GM21381 (cell line): Measurements from ENCODE around the gene MEAF6.
"Not testable (repeated sequence)": the region's sequence is repeated elsewhere in the genome, so short reads cannot be mapped to it uniquely, and the experiment has no call there.

ENCODE experiments used
- ATAC-seq: cut with Tn5 transposase; IDR thresholded peaks from one replicate; pipeline ENCODE4 v1.9.1; 2021; ENCODE audit warnings: mild to moderate bottlenecking, moderate library complexity; ENCODE audit not compliant: unreplicated experiment

MEAF6 gene

DNA sequence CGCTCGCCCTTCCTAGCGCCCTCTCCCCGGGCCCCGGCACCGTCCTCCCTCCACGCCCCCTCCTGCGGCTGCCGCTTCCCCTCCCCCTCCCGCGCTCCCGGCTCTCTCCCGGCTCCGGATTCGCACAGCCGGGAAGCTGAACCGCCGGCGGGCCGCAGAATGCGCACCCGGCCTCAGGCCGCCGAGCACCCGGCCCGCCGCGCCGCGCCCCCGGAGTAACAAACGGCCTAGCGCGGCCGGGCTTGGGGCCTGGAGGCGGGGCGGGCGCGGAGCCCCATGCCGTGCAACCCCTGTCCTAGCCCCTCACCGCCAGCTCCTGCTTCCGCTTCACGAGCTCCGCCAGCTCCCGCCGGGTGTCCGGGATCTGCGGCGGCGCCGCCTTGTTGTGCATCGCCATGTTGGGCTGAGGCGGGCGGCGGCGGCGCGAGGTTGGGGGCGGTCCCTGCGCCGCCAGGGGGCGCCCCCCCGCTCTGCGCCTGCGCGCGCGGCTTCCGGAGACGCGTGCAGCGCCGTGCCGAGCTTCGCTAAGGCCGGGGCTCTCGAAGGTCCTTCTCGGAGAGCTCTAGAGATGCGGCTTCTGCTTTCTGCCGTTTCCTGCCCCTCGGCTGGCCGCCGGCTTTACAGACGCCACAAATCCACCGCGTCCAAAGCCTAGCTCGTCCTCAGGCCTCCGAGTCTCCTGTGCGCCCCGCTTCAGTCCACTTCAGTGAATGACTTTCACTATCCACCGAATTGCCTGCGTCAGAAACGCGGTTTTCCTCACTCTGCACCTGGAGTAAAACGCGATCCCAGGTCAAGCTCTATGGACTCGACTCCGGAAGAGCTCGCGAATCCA is at the start of gene MEAF6:
TSS of gene MEAF6 (minus strand) at position 417 of the 835 bp plus-strand sequence. CDS start at position 397, 20 bp downstream.
- ATAC-seq: peak; percentile 91

DNA sequence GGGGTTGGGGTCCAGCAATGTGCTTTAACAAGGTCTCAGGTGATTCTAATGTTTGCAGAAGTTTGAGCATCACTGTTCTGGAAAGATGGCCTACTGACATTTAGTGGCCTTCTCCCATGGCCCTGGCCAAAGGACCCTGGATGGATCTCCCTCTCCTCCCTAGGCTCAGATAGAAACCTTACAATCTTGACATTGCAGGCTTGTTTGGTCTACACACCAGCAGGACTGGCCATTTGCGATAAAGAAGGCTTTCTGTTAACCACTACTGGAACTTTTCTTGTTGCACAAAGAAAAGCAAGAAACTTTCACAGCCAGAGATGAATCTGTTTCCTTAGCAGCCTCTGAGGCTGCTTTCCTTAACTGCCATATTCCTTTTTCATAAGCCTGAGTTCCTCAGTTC is 48.4 kb upstream of the MEAF6 start:
- ATAC-seq: no peak

DNA sequence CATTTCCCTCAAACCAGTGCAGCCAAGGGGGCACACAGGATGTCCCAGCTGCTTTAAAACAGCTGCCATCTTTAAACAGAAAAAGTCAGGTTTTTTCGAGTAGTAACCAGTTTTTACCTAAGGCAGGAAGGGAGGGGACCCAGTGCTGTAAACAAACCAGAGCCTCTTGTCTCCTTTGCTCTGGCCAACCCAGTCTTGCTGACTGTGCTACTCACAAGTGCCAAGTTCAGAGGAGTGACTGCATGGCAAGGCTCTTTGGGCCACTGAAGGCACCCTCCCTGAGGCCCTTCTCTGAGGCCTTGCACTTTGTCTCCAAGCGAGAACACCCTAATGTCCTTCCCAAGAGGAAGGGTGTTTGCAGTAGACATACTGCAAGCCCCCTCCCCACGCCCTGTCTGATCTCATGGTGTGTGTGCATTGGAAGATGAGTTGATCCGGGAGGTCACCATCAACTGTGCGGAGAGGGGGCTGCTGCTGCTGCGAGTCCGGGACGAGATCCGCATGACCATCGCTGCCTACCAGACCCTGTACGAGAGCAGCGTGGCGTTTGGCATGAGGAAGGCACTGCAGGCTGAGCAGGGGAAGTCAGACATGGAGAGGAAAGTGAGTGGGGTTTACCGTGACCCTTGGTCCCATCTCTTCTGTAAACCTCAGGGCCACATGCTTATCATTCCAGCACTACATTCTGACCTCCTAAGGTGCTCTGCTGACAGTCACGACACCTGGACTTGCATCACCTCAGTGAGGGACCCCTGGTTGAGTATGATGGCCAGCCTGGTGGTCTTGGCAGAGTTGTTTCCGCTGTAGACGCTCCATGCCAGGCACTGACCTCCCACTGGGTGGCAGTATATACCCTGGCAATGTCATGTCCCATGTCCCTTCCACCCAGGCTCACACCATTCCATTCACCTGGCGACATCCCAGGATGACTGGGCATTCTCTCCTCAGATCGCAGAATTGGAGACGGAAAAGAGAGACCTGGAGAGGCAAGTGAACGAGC is 46.9 kb upstream of the MEAF6 start:
- no peak for ATAC-seq

DNA sequence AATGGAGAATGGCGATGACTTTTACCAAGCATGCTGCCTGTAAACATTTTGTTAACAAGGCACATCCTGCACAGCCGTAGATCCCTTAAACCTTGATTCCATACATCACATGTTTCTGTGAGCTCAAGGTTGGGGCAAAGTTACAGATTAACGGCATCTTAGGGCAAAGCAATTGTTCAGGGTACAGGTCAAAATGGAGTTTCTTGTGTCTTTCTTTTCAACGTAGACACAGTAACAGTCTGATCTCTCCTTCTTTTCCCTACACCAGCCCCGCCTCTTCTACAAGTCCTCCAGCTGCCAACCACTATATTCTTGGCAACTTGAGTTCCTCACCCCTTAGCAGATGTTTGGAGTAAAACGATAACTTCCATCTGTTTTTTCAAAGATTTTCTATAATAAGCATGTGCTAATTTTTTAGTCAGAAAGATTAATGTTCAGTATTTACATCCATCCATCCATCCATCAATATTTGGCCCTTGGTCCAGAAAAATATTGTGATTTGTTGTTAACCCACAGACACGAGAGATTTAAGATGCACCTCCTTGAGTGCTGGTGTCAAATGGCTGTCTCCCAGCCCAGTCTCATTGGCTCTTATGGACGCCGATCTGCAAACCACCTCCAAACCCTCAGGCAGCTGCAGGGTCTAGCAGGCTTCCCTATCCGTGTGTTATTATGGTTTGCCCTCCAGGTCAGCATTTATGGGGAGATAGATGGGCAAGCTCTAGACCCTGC is 46.0 kb upstream of the MEAF6 start:
- ATAC-seq: no peak

DNA sequence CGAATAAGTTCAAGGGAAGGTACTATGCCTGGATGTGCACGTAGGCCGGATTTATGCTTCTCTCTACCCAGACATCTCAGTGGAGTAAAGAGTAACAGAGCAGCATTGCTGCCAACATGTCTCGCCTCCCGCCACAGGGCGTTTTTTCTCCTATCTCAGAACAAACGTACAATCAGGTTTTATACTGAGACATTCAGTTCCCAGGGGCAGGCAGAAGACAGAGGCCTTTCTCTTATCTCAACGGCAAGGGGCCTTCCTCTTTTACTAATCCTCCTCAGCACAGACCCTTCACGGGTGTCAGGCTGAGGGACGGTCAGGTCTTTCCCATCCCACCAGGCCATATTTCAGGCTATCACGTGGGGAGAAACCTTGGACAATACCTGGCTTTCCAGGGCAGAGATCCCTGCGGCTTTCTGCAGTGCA is 45.4 kb upstream of the MEAF6 start:
- not testable (repeated sequence) for ATAC-seq

DNA sequence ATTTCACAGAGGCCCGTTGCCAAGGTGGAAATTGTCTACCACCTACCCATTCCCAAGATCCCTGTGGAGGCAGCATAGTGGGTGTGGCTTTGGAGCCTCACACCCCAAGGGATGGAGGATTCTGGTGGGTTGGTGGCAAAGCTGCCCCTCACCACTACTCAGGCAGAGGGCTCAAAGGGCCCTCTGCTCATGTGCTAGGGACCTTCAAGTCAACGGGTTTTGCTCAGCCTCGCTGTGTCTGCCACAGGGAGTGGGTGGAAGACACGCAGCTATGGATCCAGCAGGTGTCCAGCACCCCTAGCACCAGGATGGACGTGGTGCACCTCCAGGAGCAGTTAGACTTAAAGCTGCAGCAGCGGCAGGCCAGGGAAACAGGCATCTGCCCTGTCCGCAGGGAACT is 44.5 kb upstream of the MEAF6 start:
- ATAC-seq: no peak

DNA sequence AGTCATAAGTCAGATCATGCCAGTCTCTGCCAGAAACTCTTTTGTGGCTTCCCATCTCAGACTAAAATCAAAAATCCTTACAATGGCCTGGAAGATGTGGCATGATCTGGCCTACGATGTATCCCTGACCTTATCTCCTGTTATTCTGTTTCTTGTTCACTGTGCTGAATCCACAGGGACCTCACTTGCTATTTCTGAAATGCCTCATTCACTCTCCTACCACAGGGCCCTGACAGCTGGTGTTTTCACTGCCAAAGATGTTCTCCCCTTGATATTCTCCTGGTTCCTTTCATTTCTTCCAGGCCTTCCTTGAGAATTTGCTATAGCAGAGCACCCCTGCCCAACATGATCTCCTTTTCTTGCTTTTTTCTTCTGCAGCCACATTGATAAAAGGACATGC is 43.8 kb upstream of the MEAF6 start:
- no peak for ATAC-seq

DNA sequence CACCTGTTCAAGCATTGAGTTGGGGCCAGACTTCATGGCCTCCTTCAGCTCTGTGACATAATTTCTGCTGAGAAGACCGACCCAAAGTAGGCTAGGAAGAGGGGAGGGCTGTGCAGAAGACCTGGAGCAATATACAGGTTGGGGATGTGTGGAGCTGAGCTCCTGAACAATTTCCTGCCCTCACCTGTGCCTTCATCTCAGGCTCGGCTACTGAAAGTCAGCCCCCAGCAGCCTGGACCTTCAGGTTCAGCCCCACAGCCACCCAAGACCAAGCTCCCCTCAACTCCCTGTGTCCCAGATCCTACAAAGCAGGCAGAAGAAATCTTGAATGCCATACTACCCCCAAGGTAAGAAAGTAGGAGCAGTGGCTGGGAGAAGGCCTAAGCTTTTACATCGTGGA is 42.8 kb upstream of the MEAF6 start:
- no peak for ATAC-seq

DNA sequence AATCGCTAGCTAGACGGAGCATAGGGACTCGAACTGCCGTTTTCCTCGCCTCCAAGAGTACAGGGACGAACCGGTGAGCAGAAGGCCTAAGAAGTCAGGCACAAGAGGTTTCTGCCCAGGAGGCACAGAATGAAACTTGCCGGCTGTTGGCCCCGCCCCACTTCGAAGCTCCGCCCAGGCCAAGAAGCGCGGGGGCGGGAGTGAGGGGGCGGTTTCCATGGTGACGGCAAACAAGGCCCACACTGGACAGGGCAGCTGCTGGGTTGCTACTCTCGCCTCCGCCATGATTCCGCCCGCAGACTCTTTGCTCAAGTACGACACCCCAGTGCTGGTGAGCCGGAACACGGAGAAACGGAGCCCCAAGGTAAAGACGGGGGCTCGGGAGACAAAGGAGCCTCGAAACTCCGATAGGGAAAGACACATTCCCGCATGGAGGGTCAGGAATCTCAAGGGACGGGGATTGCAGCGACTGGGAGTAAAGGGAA is 42.2 kb upstream of the MEAF6 start, which contains the start of gene DNALI1:
TSS of gene DNALI1 (plus strand) at position 229 of the 485 bp plus-strand sequence. CDS start at position 284, 55 bp downstream.
- no peak for ATAC-seq

DNA sequence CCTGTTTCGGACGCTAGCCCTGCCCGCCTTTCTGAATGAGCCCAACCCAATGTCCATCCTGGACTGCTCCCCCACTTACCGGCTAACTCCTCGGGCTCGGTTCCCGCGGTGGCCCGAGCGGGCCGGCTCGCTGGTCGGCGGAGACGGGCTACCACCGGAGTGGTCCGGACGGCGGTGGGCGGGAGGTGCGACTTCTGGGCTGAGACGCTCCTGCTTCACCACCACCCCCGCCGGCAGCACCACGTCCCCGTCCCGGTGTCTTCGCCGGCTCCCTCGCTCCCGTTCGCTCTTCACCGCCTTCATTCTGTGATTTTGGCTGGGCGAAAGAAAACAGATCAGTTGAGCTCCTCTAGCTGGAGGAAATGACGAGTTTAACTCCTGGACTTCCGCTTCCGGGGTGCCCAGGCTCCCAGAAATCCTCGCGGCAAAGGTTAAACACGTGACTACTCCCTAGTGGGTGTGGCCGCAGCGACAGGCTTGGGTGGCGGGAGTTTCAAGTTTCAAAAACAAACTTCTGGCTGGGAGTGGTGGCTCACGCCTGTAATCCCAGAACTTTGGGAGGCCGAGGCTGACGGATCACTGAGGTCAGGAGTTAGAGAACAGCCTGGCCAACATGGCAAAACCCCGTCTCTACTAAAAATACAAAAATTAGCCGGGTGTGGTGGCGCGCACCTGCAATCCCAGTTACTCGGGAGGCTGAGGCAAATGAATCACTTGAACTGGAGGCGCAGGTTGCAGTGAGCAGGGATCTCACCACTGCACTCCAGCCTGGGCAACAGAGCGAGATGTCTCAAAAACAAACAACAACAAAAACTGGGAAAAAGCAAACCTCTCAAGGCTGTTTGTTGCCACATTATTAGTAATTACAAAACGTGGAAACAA is 39.6 kb upstream of the MEAF6 start, which contains the start of gene SNIP1:
TSS of gene SNIP1 (minus strand) at position 367 of the 882 bp plus-strand sequence. CDS start at position 303, 64 bp downstream.
- peak; percentile 89 for ATAC-seq

DNA sequence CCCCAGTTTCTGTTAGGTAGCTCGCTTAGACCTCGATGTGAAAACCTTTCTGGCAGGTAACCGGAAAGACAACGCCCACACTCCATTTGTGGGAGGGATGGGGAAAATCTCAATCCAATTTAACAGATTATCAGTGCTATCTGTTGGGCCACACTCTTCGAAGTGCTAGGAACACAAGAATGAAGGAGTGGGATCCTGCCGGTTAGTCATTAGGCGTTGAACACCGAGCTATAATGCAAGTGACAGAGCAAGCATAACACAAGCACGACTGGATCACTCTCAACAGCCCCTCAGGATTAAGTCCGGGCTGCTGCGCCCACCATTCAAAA is 39.0 kb upstream of the MEAF6 start:
- ATAC-seq: no peak

DNA sequence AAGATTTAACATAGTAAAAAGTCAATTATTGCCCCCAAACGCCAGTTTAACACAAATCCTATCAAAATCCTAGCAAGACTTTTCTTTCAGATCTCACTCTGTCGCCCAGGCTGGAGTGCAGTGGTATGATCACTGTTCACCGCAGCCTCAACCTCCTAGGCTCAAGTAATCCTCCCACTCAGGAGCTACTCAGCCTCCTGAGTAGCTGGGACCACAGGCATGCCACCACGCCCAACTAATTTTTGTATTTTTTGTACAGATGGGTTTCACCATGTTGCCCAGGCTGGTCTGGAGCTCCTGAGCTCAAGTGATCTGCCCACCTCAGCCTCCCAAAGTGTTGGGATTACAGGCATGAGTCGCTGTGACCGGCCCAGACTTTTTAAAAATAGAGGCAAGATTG is 34.8 kb upstream of the MEAF6 start:
- ATAC-seq: no peak

DNA sequence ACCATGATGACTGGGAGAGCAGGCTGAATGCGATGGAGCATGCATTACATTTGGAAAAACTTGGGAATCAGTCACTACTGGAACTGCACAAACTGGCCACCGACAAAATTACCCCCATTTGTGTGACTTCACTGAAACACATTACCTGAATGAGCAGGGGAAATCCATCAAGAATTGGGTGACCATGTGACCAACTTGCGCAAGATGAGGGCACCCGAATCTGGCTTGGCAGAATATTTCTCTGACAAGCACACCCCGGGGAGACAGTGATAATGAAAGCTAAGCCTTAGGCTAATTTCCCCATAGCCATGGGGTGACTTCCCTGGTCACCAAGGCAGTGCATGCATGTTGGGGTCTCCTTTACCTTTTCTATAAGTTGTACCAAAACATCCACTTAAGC is 30.5 kb upstream of the MEAF6 start:
- no peak for ATAC-seq

DNA sequence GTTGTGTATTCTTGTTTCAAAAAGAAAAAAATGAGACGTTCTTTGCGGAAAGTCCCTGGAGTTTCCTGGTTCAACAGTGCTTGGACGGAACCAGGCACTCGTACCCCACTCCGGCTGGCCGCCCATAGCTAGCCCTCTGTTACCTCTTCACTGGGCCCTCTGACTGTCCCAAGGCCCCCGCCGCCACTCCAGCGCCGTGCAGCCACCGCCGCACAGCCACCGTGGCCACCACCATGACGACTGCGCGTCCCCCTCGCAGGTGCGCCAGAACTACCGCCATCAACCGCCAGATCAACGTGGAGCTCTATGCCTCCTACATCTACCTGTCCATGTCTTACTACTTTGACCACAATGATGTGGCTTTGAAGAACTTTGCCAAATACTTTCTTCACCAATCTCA is 30.0 kb upstream of the MEAF6 start:
- ATAC-seq: no peak

DNA sequence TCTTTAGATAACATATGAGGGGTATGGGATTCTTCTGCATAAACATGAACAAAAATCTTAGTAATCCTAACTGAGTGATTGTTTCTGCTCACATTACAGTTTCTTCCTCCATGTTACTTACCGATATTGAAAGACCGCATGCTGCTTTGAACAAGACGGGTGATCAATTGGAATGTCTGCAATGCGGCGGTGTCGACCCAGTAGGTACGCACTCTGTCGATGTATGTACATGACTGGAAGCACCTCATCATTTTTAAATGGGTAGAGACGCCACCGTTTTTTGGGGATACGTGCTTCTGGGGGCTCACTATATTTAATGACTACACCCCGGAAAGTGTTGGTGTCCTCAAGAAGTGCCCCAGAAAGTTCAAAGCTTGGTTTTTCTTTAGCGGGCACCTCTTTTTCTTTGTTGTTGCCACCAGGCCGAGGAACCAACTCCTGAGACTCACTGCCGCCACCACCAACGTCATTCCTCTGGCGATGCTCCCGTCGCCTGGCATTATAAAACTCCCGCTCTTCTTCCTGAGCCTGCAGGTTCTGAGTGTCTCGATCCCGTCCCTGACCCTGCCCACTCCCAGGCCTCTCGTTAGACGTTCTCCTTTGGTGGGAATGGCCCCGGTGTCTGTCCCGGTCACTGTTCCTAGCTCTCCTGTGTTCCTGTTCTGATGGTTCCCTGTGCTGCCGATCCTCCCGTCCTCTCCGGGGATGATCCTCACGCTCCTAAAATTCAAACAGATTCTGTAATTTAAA is 25.6 kb upstream of the MEAF6 start:
- no peak for ATAC-seq

DNA sequence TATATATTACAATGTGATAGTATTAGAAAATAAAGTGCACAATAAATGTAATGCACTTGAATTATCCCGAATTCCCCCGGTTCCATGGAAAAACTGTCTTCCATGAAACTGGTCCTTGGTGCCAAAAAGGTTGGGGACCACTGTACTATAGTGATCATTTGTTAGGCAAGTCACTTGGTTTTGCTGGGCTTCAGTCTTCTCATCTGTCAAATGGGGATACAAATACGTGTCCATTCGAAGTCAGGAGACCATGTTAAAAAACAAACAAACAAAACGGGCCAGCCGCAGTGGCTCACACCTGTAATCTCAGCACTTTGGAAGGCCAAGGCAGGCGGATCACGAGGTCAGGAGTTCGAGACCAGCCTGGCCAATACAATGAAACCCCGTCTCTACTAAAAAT is 24.6 kb upstream of the MEAF6 start:
- not testable (repeated sequence) for ATAC-seq

DNA sequence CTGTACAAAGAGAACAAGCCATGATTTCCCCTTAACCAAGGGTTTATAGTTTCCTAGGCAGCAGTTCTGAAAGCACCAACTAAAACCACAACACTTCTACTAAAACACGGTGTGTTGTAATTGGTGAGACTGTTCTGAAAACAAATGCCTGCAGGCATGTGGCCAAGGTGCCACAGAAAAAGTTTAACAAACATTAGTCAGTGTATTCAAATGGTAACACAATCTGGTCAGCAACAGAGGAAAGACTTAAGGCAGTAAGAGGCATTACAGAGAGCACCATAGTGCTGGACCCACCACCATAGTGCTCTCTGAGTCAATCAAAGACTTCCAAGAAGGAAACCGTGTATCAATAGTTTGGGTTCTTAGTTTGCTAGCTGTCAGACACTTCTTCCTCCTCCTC is 22.8 kb upstream of the MEAF6 start:
- ATAC-seq: no peak

DNA sequence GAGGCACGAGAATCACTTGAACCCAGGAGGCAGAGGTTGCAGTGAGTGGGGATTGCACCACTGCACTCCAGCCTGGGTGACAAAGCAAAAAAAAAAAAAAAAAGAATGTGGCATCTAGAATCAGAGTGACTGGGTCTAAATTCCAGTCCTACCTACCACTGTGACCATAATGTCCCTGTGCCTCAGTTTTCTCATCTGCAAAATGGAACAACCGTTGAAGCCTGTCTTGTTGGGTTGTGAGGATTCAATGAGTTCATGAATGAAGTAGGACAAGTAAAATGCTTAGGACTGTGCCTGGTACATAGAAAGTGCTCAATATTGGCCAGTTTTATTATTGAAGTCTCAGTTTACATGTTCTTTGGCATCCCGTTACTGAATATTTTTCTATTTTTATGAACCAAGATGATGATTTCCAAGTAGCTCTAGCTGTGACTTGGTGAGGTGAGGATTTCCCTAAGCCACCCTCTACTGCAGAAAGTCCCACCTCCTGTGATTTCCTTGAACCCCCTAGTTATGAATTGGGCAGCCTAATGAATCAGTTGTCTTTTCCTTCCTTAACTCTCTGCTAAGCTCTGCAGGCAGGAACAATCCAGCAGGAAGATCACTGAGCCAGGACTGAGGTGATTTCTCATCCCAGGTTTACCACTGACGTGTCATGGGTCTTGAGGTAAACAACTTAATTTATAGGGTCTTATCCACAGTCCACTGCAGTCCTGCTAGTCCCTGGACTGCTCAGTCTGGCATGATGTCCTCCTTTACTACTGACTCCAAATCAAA is 18.9 kb upstream of the MEAF6 start:
- no peak for ATAC-seq
